ENCODE results near the gene HDAC8.
"Not testable (repeated sequence)": the region's sequence is repeated elsewhere in the genome, so short reads cannot be mapped to it uniquely, and the experiment has no call there.

HDAC8 gene

GRCh38 chrX:72572248-72573157 is at the start of gene HDAC8:
Gene HDAC8 (minus strand): TSS chrX:72572843. CDS start chrX:72572761, 82 bp downstream.
- Mint-ChIP-seq H3K9me3 (no peaks in the 10 kb centered on the region), H3K4me3 (peak within 1 kb of the TSS; percentile 88), H3K27ac (peak within 1 kb of the TSS; percentile 86), H3K27me3 (peaks cover 61% of the 10 kb centered on the region), H3K4me1 (ENCODE audit: low read depth) (peaks cover 7% of the 10 kb centered on the region), H3K36me3 (ENCODE audit: low read depth) (peaks cover 31% of the 10 kb centered on the region)
- peak; percentile 61 for DNase-seq

- peak overlapping the region; percentile 29 for H3K4me3 Mint-ChIP-seq
- H3K4me1 Mint-ChIP-seq (ENCODE audit: low read depth), result peaks cover 32% of the 10 kb centered on the region
- peaks cover 68% of the 10 kb centered on the region for H3K27me3 Mint-ChIP-seq
- H3K9me3 Mint-ChIP-seq, result peaks cover 3% of the 10 kb centered on the region
- DNase-seq, result no peak
- H3K27ac Mint-ChIP-seq, result peak overlapping the region; percentile 96
- H3K36me3 Mint-ChIP-seq (ENCODE audit: low read depth), result peaks cover 9% of the 10 kb centered on the region
These were observed 49.2 kb upstream of the HDAC8 start for GRCh38 chrX:72621625-72622485.

GRCh38 chrX:72621163-72621562 is 48.5 kb upstream of the HDAC8 start:
- H3K9me3 Mint-ChIP-seq, result peaks cover 3% of the 10 kb centered on the region
- peaks cover 72% of the 10 kb centered on the region for H3K27me3 Mint-ChIP-seq
- peak overlapping the region; percentile 96 for H3K27ac Mint-ChIP-seq
- peak overlapping the region; percentile 63 for H3K4me3 Mint-ChIP-seq
- H3K36me3 Mint-ChIP-seq (ENCODE audit: low read depth), result peaks cover 9% of the 10 kb centered on the region
- DNase-seq, result no peak
- peaks cover 32% of the 10 kb centered on the region for H3K4me1 Mint-ChIP-seq (ENCODE audit: low read depth)

DNA sequence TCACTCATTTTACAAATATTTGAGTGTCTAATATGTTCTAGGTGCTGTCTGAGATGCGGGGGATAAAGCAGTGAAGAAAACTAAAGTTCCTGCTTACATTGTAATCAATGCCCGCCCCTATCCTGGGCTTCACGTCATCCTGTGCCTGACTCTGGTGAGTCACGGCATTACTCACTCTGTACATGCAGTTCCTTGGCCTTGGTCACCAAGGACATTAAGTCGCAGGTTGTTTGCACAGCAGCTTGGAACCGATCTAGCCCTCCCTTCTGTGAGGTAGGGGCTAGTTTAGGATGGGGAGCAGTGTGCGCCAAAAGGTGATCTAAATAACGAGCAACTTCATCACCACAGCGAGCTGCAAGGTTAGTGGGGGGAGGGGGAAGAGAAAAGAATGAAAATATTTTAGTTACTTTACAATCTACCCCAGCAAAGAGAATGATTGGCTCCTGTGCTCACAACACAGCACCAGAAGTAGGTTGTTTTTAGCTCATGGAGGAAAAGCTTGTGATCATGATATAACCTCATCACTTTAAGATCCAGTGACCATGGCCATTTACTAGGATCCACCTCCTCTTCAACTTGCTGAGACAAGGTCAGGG is 48.0 kb upstream of the HDAC8 start:
- H3K36me3 Mint-ChIP-seq (ENCODE audit: low read depth), result peaks cover 9% of the 10 kb centered on the region
- H3K27me3 Mint-ChIP-seq, result peaks cover 72% of the 10 kb centered on the region
- peaks cover 3% of the 10 kb centered on the region for H3K9me3 Mint-ChIP-seq
- H3K4me1 Mint-ChIP-seq (ENCODE audit: low read depth), result peaks cover 32% of the 10 kb centered on the region
- peak overlapping the region; percentile 63 for H3K4me3 Mint-ChIP-seq
- DNase-seq, result peak; percentile 40
- H3K27ac Mint-ChIP-seq, result peak overlapping the region; percentile 96

GRCh38 chrX:72609313-72609712 is 36.7 kb upstream of the HDAC8 start:
- no peaks in the 10 kb centered on the region for H3K9me3 Mint-ChIP-seq
- peaks cover 74% of the 10 kb centered on the region for H3K27me3 Mint-ChIP-seq
- peaks cover 4% of the 10 kb centered on the region for H3K36me3 Mint-ChIP-seq (ENCODE audit: low read depth)
- H3K4me1 Mint-ChIP-seq (ENCODE audit: low read depth), result peaks cover 6% of the 10 kb centered on the region
- DNase-seq, result no peak
- no peak overlapping the region for H3K4me3 Mint-ChIP-seq
- H3K27ac Mint-ChIP-seq, result no peak overlapping the region

- no peak for DNase-seq
- Mint-ChIP-seq H3K9me3 (no peaks in the 10 kb centered on the region), H3K36me3 (ENCODE audit: low read depth) (peaks cover 4% of the 10 kb centered on the region), H3K4me1 (ENCODE audit: low read depth) (peaks cover 7% of the 10 kb centered on the region), H3K27me3 (peaks cover 61% of the 10 kb centered on the region), H3K4me3 (no peak overlapping the region), H3K27ac (no peak overlapping the region)
These were observed 32.1 kb upstream of the HDAC8 start for GRCh38 chrX:72604705-72605104.

- no peak overlapping the region for H3K27ac Mint-ChIP-seq
- peaks cover 7% of the 10 kb centered on the region for H3K4me1 Mint-ChIP-seq (ENCODE audit: low read depth)
- H3K27me3 Mint-ChIP-seq, result peaks cover 56% of the 10 kb centered on the region
- no peak for DNase-seq
- H3K9me3 Mint-ChIP-seq, result no peaks in the 10 kb centered on the region
- no peak overlapping the region for H3K4me3 Mint-ChIP-seq
- peaks cover under 1% of the 10 kb centered on the region for H3K36me3 Mint-ChIP-seq (ENCODE audit: low read depth)
These were observed 31.5 kb upstream of the HDAC8 start for GRCh38 chrX:72604112-72604511.

DNA sequence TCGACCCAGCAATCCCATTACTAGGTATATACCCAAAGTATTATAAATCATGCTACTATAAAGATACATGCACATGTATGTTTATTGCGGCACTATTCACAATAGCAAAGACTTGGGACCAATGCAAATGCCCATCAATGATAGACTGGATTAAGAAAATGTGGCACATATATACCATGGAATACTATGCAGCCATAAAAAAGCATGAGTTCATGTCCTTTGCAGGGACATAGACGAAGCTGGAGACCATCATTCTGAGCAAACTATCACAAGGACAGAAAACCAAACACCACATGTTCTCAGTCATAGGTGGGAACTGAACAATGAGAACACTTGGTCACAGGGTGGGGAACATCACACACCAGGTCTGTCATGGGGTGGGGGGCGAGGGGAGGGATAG is 18.4 kb upstream of the HDAC8 start:
- not testable (repeated sequence) for H3K27ac Mint-ChIP-seq; H3K4me3 Mint-ChIP-seq; H3K4me1 Mint-ChIP-seq (ENCODE audit: low read depth); H3K36me3 Mint-ChIP-seq (ENCODE audit: low read depth); DNase-seq; H3K9me3 Mint-ChIP-seq
- H3K27me3 Mint-ChIP-seq, result peaks cover 62% of the 10 kb centered on the region

DNA sequence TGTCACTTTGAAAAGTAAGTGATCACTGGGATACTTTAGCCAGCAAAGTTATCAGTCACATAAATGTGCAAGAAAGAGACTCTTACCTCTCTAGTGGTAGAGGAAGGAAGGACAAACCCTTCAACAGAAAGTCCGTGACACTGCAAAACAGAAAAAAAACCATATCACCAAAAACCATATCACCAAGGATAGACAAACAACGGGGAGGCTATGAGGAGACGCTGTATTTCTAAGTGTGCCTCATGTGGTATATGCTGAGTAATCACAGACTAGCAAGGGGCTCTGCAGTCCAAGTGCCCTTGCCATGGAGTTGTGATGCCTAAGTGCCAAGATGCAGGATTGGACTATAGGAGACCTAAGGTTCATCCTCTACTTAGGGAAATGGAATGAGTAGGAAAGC is 11.5 kb upstream of the HDAC8 start:
- H3K27ac Mint-ChIP-seq, result no peak overlapping the region
- no peak for DNase-seq
- H3K4me3 Mint-ChIP-seq, result no peak overlapping the region
- peaks cover 43% of the 10 kb centered on the region for H3K27me3 Mint-ChIP-seq
- no peaks in the 10 kb centered on the region for H3K9me3 Mint-ChIP-seq
- H3K4me1 Mint-ChIP-seq (ENCODE audit: low read depth), result no peaks in the 10 kb centered on the region
- no peaks in the 10 kb centered on the region for H3K36me3 Mint-ChIP-seq (ENCODE audit: low read depth)

GRCh38 chrX:72576141-72576894 is 3.7 kb upstream of the HDAC8 start:
- H3K27me3 Mint-ChIP-seq, result peaks cover 49% of the 10 kb centered on the region
- peaks cover 3% of the 10 kb centered on the region for H3K4me1 Mint-ChIP-seq (ENCODE audit: low read depth)
- peaks cover 9% of the 10 kb centered on the region for H3K36me3 Mint-ChIP-seq (ENCODE audit: low read depth)
- H3K9me3 Mint-ChIP-seq, result no peaks in the 10 kb centered on the region
- H3K4me3 Mint-ChIP-seq, result no peak overlapping the region
- H3K27ac Mint-ChIP-seq, result no peak overlapping the region
- no peak for DNase-seq

- DNase-seq, result no peak
- Mint-ChIP-seq H3K9me3 (no peaks in the 10 kb centered on the region), H3K27ac (peak overlapping the region; percentile 86), H3K4me3 (peak overlapping the region; percentile 88), H3K4me1 (ENCODE audit: low read depth) (peaks cover 7% of the 10 kb centered on the region), H3K36me3 (ENCODE audit: low read depth) (peaks cover 25% of the 10 kb centered on the region), H3K27me3 (peaks cover 54% of the 10 kb centered on the region)
These were observed 492 bp upstream of the HDAC8 start for GRCh38 chrX:72573158-72573511.

DNA sequence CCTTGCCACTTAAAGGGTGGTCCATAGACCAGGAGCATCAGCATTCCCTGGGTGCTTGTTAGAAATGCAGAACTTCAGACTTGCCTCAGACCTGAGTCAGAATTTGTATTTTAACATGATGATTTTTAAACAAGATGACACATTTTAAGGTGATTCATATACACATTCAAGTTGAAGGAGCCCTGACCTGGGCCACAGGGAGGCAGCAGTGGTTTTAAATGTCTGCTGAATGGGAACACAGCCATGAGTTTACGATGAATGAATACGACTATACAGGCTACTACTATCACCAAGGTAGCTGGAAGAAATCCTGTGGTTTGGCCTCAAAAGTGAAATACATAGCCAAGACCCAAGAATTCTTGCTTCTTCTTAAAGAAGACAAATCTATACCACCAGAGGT is 2.9 kb downstream of the HDAC8 start:
- Mint-ChIP-seq H3K4me1 (ENCODE audit: low read depth) (peaks cover 7% of the 10 kb centered on the region), H3K36me3 (ENCODE audit: low read depth) (peaks cover 53% of the 10 kb centered on the region), H3K4me3 (no peak overlapping the region), H3K27ac (no peak overlapping the region), H3K27me3 (peaks cover 49% of the 10 kb centered on the region), H3K9me3 (no peaks in the 10 kb centered on the region)
- DNase-seq, result no peak

DNA sequence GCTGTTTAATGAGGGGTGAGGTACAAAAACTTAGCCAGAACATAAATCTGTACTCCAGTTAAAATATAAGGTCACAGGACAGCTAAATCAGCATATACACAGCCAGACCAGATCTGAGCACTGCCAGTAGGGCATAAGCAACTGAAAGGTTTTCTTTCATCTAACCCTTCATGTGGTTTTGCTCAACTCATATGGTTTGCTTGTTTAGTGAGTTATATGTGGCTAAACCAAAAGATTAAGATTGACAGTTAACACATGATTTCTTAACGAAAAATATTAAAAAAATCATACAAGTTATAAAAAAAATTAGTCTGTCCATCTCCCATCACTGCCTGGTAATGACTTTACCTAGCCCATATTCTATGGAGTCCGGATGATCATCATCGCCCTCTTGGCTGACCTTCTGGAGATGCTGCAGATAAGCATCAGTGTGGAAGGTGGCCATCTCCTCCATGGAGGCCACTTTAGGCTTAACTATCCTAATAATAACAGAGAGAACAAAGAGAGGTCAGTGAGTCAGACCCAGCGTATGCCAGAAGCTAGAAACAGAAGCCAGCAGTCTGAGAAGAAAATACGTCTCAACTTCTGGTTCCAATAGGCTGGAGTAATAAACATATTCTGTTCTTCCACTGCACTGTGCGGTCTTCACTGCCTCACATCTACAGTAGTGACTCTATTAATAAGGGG is 4.1 kb downstream of the HDAC8 start:
- Mint-ChIP-seq H3K4me3 (no peak overlapping the region), H3K27me3 (peaks cover 40% of the 10 kb centered on the region), H3K4me1 (ENCODE audit: low read depth) (peaks cover 7% of the 10 kb centered on the region), H3K27ac (no peak overlapping the region), H3K36me3 (ENCODE audit: low read depth) (peaks cover 62% of the 10 kb centered on the region), H3K9me3 (no peaks in the 10 kb centered on the region)
- no peak for DNase-seq

All from activated T-cell treated with anti-CD3 and anti-CD28 coated beads, Interleukin-2, amount 50 U/mL, for 24 hours (primary cell).